Heart left ventricle (tissue), 16 donors: ENCODE results near the gene RASSF5. TPM values are rescaled to one million over a fixed set of nuclear protein-coding genes. Genes with fewer than 3 reads are reported as not detected.

Source experiments
- ATAC-seq, 4 donors: fragments of 200-7000 bp; cut with Tn5 transposase; one replicate each; pipeline ENCODE4 v1.9.1; 2020 to 2022; ENCODE audit warnings: moderate library complexity in 4 of 4, mild to moderate bottlenecking in 3 of 4, moderate number of reproducible peaks in 1 of 4
- DNase-seq, 5 donors: peaks; one replicate each; pipeline ENCODE4 v3.0.0-alpha.2; 2020
- H3K27ac ChIP-seq, 12 donors: fragments of 200-600 bp; sonication (generic) in 4 of 12; one replicate each; pipeline versions ENCODE4 v1.5.0 to v1.8.0; 2016 to 2022; ENCODE audit warnings: mild to moderate bottlenecking in 2 of 12
- H3K27me3 ChIP-seq, 9 donors: fragments of 200-600 bp; sonication (generic) in 2 of 9; one replicate each; pipeline versions ENCODE4 v1.5.1 to v1.8.0; 2016 to 2022; ENCODE audit warnings: mild to moderate bottlenecking in 3 of 9
- H3K36me3 ChIP-seq, 9 donors: fragments of 200-600 bp; sonication (generic) in 2 of 9; one replicate each; pipeline versions ENCODE4 v1.5.0 to v1.8.0; 2018 to 2022; ENCODE audit warnings: mild to moderate bottlenecking in 2 of 9
- H3K4me1 ChIP-seq, 12 donors: fragments of 200-600 bp; sonication (generic) in 4 of 12; one replicate each; pipeline versions ENCODE4 v1.5.0 to v1.8.0; 2016 to 2022; ENCODE audit warnings: mild to moderate bottlenecking in 3 of 12
- H3K4me3 ChIP-seq, 12 donors: fragments of 200-600 bp; sonication (generic) in 4 of 12; one replicate each; pipeline versions ENCODE4 v1.5.0 to v1.8.0; 2017 to 2022; ENCODE audit warnings: mild to moderate bottlenecking in 9 of 12, moderate library complexity in 4 of 12
- H3K9me3 ChIP-seq, 12 donors: fragments of 200-600 bp; sonication (generic) in 4 of 12; one replicate each; pipeline versions ENCODE4 v1.5.0 to v1.8.0; 2016 to 2022; ENCODE audit warnings: mild to moderate bottlenecking in 1 of 12
- CTCF ChIP-seq, 12 donors: fragments of 200-600 bp; sonication (generic) in 4 of 12; IDR thresholded peaks; one replicate each; pipeline versions ENCODE4 v1.5.0 to v1.8.0; 2018 to 2022; ENCODE audit warnings: antibody characterized with exemption in 12 of 12, mild to moderate bottlenecking in 5 of 12
- POLR2A ChIP-seq, 2 donors: fragments of 450-650 bp; IDR thresholded peaks; one replicate each; pipeline ENCODE4 v1.6.1; 2017; ENCODE audit warnings: antibody characterized with exemption in 2 of 2, mild to moderate bottlenecking in 2 of 2, moderate library complexity in 2 of 2
- WGBS, 4 donors: extraction: QIAGEN DNeasy Blood & Tissue Kit in 2 of 4; methylation state at CpG; one replicate each; pipeline versions ENCODE4 v1.1.5 to v1.1.7; 2013 to 2018; 5-methylcytosine and 5-hydroxymethylcytosine counted together
- intact Hi-C, 10 donors: fragments of 100-400 bp; cut with DNase I; formaldehyde crosslinking; loops; one replicate each; pipeline versions ENCODE4 v1.11.1 to v1.14.2; 2022
- polyA plus RNA-seq, 2 donors: library from polyadenylated mRNA; stranded (reverse); fragments of 200-250 nt; gene quantifications; one replicate each; pipeline ENCODE4 v1.2.3, GENCODE V29; 2013
- total RNA-seq, 9 donors: library from RNA; depleted of rRNA in 2 of 9; stranded (reverse); fragments of >200 nt in 2 of 9; fragmentation: NEBNext Ultra II Directional in 3 of 9; extraction: Animal tissue kit (Norgen Biotek cat#: 25700) in 3 of 9; gene quantifications; one replicate each; pipeline versions ENCODE4 v1.1.0 to v1.2.4, GENCODE V29; 2016 to 2023
- donor health status: ischemic (EF 13 %, LVEDD 7.1; RV severe dilation, severe dysfunction).
- donor health status: healthy with polysubstance abuse.
- donor health status: DM: no; HTN: yes; CAD: no.
- donor health status: DM: no; HTN: no; CAD: no.
- donor health status: ischemic (EF 25% LVEDD 6.9; RV normal size, moderate dysfunction).
- donor health status: ischemic (EF 25% LVEDD 5.7; RV mildly dilated, moderate dysfunction).
- donor health status: healthy.
- donor health status: DM: yes; HTN: yes; CAD: no.
- donor health status: ischemic (EF 35%, LVEDD 5.7; RV mildly dilated, moderate dysfunction).
- donor health status: nonischemic (EF 11% LVEDD 7.7; RV severe dilation, severe dysfunction).
- donor health status: DM: yes; HTN: yes; CAD: no.
- donor health status: PGD.
- donor health status: ischemic (EF 29% LVEDD 5.4; RV normal size, mild dysfunction).
- donor health status: nonischemic (EF 23%, LVEDD 6.1; RV moderate dilation, normal function).

The RASSF5 gene
- total and polyA plus RNA-seq, 11 donors, result 1.3 to 27.4 (median 5.6) TPM

- no peak for ATAC-seq
- Histone ChIP-seq H3K4me1 (peaks cover 0 to 68% (median 24%) of the 10 kb centered on the region in 12 donors), H3K4me3 (no peak overlapping the region), H3K9me3 (no peaks in the 10 kb centered on the region), H3K27me3 (peaks cover 0 to 32% (median 0%) of the 10 kb centered on the region in 9 donors), H3K27ac (peak overlapping the region in 1 of 12 donors; percentile 11), H3K36me3 (no peaks in the 10 kb centered on the region)
- 85 to 90% (median 88%) methylated on average over 14 of the region's 14 CpGs for WGBS, 4 donors
- TF ChIP-seq CTCF (IDR thresholded peaks at IDR 0.05) (no peak), POLR2A (IDR thresholded peaks at IDR 0.05) (no peak)
- intact Hi-C loops, result no loop called here
- DNase-seq, result peak in 2 of 5 donors; percentile 14 to 16
Observed at GRCh38 chr1:206511362-206512057, 4.2 kb downstream of the RASSF5 start.

DNA sequence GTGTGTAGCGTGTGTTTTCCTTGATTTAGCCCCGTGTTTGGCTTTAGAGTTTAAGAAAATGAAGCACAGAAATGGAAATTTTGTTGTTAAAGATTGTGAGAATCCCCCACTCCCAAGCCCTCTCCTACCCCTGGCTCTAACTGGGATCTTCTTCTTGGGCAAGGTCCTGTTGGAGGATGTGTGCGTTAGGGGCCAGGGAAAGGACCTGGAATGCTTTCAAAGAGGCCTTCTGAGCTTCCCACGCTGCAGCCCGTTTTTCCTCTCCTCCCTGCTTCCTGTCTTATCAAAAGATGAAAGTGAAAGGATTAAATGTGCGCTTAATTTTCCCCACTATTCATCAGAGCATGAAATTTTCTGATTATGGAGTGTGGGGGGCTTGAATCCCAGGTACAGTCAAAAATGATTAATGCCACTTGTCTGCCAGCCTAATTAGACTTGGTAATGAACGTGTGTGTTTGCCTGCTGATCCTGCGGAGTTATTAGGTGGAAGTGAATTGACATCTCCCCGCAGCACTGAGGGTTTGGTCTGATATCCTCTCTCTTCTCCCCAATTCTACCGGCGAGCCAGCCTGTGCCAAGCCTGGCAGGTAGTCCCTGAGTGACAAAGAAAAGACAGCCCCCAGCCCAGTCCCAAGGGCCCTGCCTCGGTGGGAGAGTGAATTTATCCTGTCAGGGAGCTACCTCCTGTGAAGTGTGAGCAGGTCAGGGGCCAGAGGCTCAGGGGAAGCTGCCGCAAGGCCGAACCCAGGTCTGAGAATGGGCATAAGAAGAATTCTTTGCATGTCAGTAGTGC is 4.9 kb downstream of the RASSF5 start:
- H3K27ac ChIP-seq, result peak overlapping the region in 2 of 12 donors; percentile 11
- peaks cover 0 to 61% (median 21%) of the 10 kb centered on the region in 12 donors for H3K4me1 ChIP-seq
- 66 to 71% (median 69%) methylated on average over 13 to 14 of the region's 14 CpGs for WGBS, 4 donors
- ATAC-seq, result no peak
- H3K27me3 ChIP-seq, result peaks cover 0 to 29% (median 0%) of the 10 kb centered on the region in 9 donors
- intact Hi-C loops, result no loop called here
- peak in 2 of 5 donors; percentile 20 to 22 for DNase-seq
- H3K36me3 ChIP-seq, result no peaks in the 10 kb centered on the region
- no peaks in the 10 kb centered on the region for H3K9me3 ChIP-seq
- no peak overlapping the region for H3K4me3 ChIP-seq
- TF ChIP-seq CTCF (IDR thresholded peaks at IDR 0.05) (no peak), POLR2A (IDR thresholded peaks at IDR 0.05) (no peak)

DNA sequence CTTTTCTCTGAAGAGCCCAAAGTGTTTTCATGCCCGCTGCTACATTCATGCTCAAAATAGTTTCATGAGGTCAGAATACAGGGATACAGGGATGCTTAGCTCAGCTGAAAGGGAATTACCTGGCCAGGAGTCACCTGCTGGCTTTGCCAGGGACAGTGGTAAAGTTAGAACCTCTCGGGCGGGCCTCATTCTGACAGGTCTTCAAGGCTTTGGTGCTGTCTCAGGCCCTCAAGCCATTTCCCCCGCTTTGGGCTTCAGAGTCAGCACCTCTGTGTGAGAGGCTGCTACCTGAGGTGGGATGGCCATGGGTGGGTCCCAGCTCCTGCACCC is 5.5 kb downstream of the RASSF5 start:
- no peak overlapping the region for H3K27ac ChIP-seq
- 91 to 98% (median 93%) methylated on average over 4 of the region's 4 CpGs for WGBS, 4 donors

More for the DNA sequence above, 5.5 kb downstream of the RASSF5 start:
- no peak for ATAC-seq
- intact Hi-C loops, result no loop called here
- no peaks in the 10 kb centered on the region for H3K36me3 ChIP-seq
- peaks cover 0 to 59% (median 19%) of the 10 kb centered on the region in 12 donors for H3K4me1 ChIP-seq
- H3K4me3 ChIP-seq, result no peak overlapping the region
- H3K9me3 ChIP-seq, result no peaks in the 10 kb centered on the region
- H3K27me3 ChIP-seq, result peaks cover 0 to 23% (median 0%) of the 10 kb centered on the region in 9 donors
- peak in 1 of 5 donors; percentile 14 for DNase-seq
- TF ChIP-seq CTCF (IDR thresholded peaks at IDR 0.05) (no peak), POLR2A (IDR thresholded peaks at IDR 0.05) (no peak)
